WTC11 (cell line): ENCODE results near the gene UHRF1. TPM values are rescaled to one million over a fixed set of nuclear protein-coding genes. Genes with fewer than 3 reads are reported as not detected.

Experiments used
- ATAC-seq: fragments of 200-7000 bp; cut with Tn5 transposase; 2 replicates; pipeline ENCODE4 v1.10.0; 2021; ENCODE audit warnings: mild to moderate bottlenecking, moderate library complexity
- CTCF ChIA-PET: fragments of 300-600 bp; sonication (Branson Sonifier 250); formaldehyde crosslinking; loops from one replicate; lab custom pipeline; 2021; ENCODE audit warnings: antibody characterized with exemption; lab: Charles Lee
- POLR2A ChIA-PET: fragments of 350-600 bp; sonication (Branson Sonifier 250); formaldehyde crosslinking; loops from one replicate; lab custom pipeline; 2021; ENCODE audit warnings: antibody characterized with exemption; lab: Charles Lee
- DNase-seq: peaks from one replicate; pipeline ENCODE4 v3.0.0; 2021; ENCODE audit warnings: low spot score
- H3K27ac Mint-ChIP-seq: 2 replicates; pipeline ENCODE4 v1.8.0; 2021; ENCODE audit warnings: mixed read lengths
- H3K27me3 Mint-ChIP-seq: 2 replicates; pipeline ENCODE4 v1.8.0; 2021; ENCODE audit warnings: low read depth, mild to moderate bottlenecking, moderate library complexity, mixed read lengths
- H3K36me3 Mint-ChIP-seq: 2 replicates; pipeline ENCODE4 v1.8.0; 2021; ENCODE audit warnings: mixed read lengths
- H3K4me1 Mint-ChIP-seq: 2 replicates; pipeline ENCODE4 v1.8.0; 2022; ENCODE audit warnings: mixed read lengths
- H3K4me3 Mint-ChIP-seq: 2 replicates; pipeline ENCODE4 v1.8.0; 2021; ENCODE audit warnings: mild to moderate bottlenecking, moderate library complexity, mixed read lengths
- H3K9me3 Mint-ChIP-seq: 2 replicates; pipeline ENCODE4 v1.8.0; 2021; ENCODE audit warnings: mixed read lengths
- FOXK1 ChIP-seq: sonication (generic); formaldehyde crosslinking; IDR thresholded peaks from 2 replicates; pipeline ENCODE4 v1.8.0; 2022; ENCODE audit warnings: mild to moderate bottlenecking, moderate library complexity, missing genetic modification reagents
- GABPB1 ChIP-seq: sonication (generic); formaldehyde crosslinking; IDR thresholded peaks from 2 replicates; pipeline ENCODE4 v1.8.1; 2023; ENCODE audit warnings: mild to moderate bottlenecking, missing genetic modification reagents
- GRHL2 ChIP-seq: fragments of 250-450 bp; sonication (Bioruptor Pico); IDR thresholded peaks from 2 replicates; pipeline ENCODE4 v1.8.0; 2022; ENCODE audit warnings: mild to moderate bottlenecking, moderate library complexity; ENCODE audit not compliant: insufficient replicate concordance, severe bottlenecking
- GTF2I ChIP-seq: fragments of 250-450 bp; sonication (Bioruptor Pico); conservative IDR thresholded peaks from 2 replicates; pipeline ENCODE4 v1.4.0; 2021; ENCODE audit warnings: mild to moderate bottlenecking
- IRF2 ChIP-seq: sonication (generic); formaldehyde crosslinking; IDR thresholded peaks from 2 replicates; pipeline ENCODE4 v1.8.0; 2022; ENCODE audit warnings: low read depth, missing genetic modification reagents, borderline replicate concordance
- NFE2L1 ChIP-seq: sonication (generic); formaldehyde crosslinking; IDR thresholded peaks from 2 replicates; pipeline ENCODE4 v1.8.1; 2023; ENCODE audit warnings: missing genetic modification reagents
- SMAD4 ChIP-seq: sonication (generic); formaldehyde crosslinking; IDR thresholded peaks from 2 replicates; pipeline ENCODE4 v1.8.0; 2022; ENCODE audit warnings: mild to moderate bottlenecking, missing genetic modification reagents
- TP53 ChIP-seq: sonication (generic); formaldehyde crosslinking; IDR thresholded peaks from 2 replicates; pipeline ENCODE4 v1.8.1; 2023; ENCODE audit warnings: mild to moderate bottlenecking, missing genetic modification reagents
- ZNF219 ChIP-seq: sonication (generic); formaldehyde crosslinking; IDR thresholded peaks from 2 replicates; pipeline ENCODE4 v1.8.0; 2023; ENCODE audit warnings: missing genetic modification reagents, mild to moderate bottlenecking, borderline replicate concordance
- ZNF232 ChIP-seq: sonication (generic); formaldehyde crosslinking; IDR thresholded peaks from 2 replicates; pipeline ENCODE4 v1.8.0; 2022; ENCODE audit warnings: mild to moderate bottlenecking, missing genetic modification reagents
- total RNA-seq: library from RNA; stranded (reverse); gene quantifications from 3 replicates; pipeline ENCODE4 v1.2.3, GENCODE V29; 2021
- TF ChIP-seq, protein P1 (sequence below): sonication (generic); formaldehyde crosslinking; IDR thresholded peaks from 2 replicates; pipeline ENCODE4 v1.8.1; 2023; ENCODE audit warnings: mild to moderate bottlenecking, missing genetic modification reagents
- TF ChIP-seq, protein P2 (sequence below): sonication (generic); formaldehyde crosslinking; IDR thresholded peaks from 2 replicates; pipeline ENCODE4 v1.8.1; 2023; ENCODE audit warnings: mild to moderate bottlenecking, missing genetic modification reagents, moderate library complexity
- TF ChIP-seq, protein P3 (sequence below): sonication (generic); formaldehyde crosslinking; IDR thresholded peaks from 2 replicates; pipeline ENCODE4 v1.8.1; 2022; ENCODE audit warnings: mild to moderate bottlenecking, missing genetic modification reagents, moderate library complexity, borderline replicate concordance
- TF ChIP-seq, protein P4 (sequence below): sonication (generic); formaldehyde crosslinking; IDR thresholded peaks from 2 replicates; pipeline ENCODE4 v1.8.0; 2022; ENCODE audit warnings: mild to moderate bottlenecking, missing genetic modification reagents
- TF ChIP-seq, protein P5 (sequence below): sonication (generic); formaldehyde crosslinking; IDR thresholded peaks from 2 replicates; pipeline ENCODE4 v1.8.1; 2023; ENCODE audit warnings: mild to moderate bottlenecking, moderate library complexity, missing genetic modification reagents
- TF ChIP-seq, protein P6 (sequence below): sonication (generic); formaldehyde crosslinking; conservative IDR thresholded peaks from 2 replicates; pipeline ENCODE4 v1.8.1; 2023; ENCODE audit warnings: mild to moderate bottlenecking, low read depth, missing genetic modification reagents, moderate library complexity
- TF ChIP-seq, protein P7 (sequence below): sonication (generic); formaldehyde crosslinking; IDR thresholded peaks from 2 replicates; pipeline ENCODE4 v1.8.0; 2023; ENCODE audit warnings: missing genetic modification reagents
- TF ChIP-seq, protein P8 (sequence below): fragments of 250-450 bp; sonication (Bioruptor Pico); IDR thresholded peaks from 2 replicates; pipeline ENCODE4 v1.9.0; 2021; ENCODE audit warnings: mild to moderate bottlenecking

Gene UHRF1
- total RNA-seq, 1 experiment from 2014 or later: 42.5 TPM

DNA sequence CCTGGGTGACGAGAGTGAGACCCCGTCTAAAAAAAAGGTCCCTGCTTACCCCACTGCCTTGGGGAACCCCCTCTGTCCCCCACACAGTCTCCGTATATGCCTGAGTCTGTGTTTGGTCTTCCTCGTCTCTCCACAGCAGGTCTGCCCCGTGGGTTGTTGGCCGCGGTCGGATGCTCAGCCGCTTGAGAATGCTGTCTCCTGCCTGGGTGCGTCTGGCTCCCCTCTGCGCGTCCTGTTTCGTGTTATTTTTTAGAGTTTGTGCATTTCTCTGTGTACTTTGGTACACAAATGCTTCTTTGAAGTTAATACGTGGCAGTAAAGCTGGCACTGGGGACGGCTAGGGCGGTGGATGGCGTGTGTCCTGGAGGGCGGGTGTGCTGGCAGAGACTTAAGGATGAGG is 94.5 kb downstream of the UHRF1 start (continued):
- TF ChIP-seq, protein P1, sequence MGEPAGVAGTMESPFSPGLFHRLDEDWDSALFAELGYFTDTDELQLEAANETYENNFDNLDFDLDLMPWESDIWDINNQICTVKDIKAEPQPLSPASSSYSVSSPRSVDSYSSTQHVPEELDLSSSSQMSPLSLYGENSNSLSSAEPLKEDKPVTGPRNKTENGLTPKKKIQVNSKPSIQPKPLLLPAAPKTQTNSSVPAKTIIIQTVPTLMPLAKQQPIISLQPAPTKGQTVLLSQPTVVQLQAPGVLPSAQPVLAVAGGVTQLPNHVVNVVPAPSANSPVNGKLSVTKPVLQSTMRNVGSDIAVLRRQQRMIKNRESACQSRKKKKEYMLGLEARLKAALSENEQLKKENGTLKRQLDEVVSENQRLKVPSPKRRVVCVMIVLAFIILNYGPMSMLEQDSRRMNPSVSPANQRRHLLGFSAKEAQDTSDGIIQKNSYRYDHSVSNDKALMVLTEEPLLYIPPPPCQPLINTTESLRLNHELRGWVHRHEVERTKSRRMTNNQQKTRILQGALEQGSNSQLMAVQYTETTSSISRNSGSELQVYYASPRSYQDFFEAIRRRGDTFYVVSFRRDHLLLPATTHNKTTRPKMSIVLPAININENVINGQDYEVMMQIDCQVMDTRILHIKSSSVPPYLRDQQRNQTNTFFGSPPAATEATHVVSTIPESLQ (CRISPR knock-in tag): no peak
- TF ChIP-seq, protein P2, sequence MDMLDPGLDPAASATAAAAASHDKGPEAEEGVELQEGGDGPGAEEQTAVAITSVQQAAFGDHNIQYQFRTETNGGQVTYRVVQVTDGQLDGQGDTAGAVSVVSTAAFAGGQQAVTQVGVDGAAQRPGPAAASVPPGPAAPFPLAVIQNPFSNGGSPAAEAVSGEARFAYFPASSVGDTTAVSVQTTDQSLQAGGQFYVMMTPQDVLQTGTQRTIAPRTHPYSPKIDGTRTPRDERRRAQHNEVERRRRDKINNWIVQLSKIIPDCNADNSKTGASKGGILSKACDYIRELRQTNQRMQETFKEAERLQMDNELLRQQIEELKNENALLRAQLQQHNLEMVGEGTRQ (CRISPR knock-in tag): no peak
- no peak for TF ChIP-seq GABPB1 (CRISPR knock-in tag)

DNA sequence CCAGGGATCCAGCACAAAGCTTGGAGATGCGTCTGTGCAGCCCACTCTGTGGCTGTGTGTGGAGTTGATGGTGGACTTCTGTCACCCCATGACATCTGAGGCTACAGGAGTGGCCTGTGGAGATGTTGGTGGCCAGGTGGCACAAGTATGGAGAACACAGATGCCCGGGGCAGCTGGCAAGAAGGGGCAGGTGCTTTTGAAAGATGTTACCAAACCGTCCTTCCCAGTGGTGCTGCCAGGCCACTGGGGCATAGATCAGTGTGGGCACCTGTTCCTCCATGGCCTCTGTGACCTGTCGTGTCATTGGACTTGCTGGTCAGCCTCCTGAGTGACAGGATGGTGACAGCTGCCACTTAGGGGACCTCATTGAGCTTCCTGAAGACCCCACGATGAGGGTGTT is 95.8 kb downstream of the UHRF1 start:
- ATAC-seq: no peak
- DNase-seq: no peak
- no peak overlapping the region for H3K27ac Mint-ChIP-seq
- H3K27me3 Mint-ChIP-seq: no peaks in the 10 kb centered on the region
- peaks cover 13% of the 10 kb centered on the region for H3K9me3 Mint-ChIP-seq
- peaks cover 12% of the 10 kb centered on the region for H3K36me3 Mint-ChIP-seq
- TF ChIP-seq TP53 (CRISPR knock-in tag): no peak
- no peak for TF ChIP-seq FOXK1 (CRISPR knock-in tag)
- TF ChIP-seq, protein P3, sequence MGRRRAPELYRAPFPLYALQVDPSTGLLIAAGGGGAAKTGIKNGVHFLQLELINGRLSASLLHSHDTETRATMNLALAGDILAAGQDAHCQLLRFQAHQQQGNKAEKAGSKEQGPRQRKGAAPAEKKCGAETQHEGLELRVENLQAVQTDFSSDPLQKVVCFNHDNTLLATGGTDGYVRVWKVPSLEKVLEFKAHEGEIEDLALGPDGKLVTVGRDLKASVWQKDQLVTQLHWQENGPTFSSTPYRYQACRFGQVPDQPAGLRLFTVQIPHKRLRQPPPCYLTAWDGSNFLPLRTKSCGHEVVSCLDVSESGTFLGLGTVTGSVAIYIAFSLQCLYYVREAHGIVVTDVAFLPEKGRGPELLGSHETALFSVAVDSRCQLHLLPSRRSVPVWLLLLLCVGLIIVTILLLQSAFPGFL (CRISPR knock-in tag): no peak
- TF ChIP-seq, protein P4, sequence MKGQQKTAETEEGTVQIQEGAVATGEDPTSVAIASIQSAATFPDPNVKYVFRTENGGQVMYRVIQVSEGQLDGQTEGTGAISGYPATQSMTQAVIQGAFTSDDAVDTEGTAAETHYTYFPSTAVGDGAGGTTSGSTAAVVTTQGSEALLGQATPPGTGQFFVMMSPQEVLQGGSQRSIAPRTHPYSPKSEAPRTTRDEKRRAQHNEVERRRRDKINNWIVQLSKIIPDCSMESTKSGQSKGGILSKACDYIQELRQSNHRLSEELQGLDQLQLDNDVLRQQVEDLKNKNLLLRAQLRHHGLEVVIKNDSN (CRISPR knock-in tag): no peak
- TF ChIP-seq GRHL2: no peak
- TF ChIP-seq IRF2: no peak
- no peak for TF ChIP-seq ZNF219 (CRISPR knock-in tag)
- TF ChIP-seq, protein P5, sequence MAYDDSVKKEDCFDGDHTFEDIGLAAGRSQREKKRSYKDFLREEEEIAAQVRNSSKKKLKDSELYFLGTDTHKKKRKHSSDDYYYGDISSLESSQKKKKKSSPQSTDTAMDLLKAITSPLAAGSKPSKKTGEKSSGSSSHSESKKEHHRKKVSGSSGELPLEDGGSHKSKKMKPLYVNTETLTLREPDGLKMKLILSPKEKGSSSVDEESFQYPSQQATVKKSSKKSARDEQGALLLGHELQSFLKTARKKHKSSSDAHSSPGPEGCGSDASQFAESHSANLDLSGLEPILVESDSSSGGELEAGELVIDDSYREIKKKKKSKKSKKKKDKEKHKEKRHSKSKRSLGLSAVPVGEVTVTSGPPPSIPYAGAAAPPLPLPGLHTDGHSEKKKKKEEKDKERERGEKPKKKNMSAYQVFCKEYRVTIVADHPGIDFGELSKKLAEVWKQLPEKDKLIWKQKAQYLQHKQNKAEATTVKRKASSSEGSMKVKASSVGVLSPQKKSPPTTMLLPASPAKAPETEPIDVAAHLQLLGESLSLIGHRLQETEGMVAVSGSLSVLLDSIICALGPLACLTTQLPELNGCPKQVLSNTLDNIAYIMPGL (CRISPR knock-in tag): no peak
- TF ChIP-seq SMAD4 (CRISPR knock-in tag): no peak
- TF ChIP-seq, protein P6, sequence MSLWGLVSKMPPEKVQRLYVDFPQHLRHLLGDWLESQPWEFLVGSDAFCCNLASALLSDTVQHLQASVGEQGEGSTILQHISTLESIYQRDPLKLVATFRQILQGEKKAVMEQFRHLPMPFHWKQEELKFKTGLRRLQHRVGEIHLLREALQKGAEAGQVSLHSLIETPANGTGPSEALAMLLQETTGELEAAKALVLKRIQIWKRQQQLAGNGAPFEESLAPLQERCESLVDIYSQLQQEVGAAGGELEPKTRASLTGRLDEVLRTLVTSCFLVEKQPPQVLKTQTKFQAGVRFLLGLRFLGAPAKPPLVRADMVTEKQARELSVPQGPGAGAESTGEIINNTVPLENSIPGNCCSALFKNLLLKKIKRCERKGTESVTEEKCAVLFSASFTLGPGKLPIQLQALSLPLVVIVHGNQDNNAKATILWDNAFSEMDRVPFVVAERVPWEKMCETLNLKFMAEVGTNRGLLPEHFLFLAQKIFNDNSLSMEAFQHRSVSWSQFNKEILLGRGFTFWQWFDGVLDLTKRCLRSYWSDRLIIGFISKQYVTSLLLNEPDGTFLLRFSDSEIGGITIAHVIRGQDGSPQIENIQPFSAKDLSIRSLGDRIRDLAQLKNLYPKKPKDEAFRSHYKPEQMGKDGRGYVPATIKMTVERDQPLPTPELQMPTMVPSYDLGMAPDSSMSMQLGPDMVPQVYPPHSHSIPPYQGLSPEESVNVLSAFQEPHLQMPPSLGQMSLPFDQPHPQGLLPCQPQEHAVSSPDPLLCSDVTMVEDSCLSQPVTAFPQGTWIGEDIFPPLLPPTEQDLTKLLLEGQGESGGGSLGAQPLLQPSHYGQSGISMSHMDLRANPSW (CRISPR knock-in tag): no peak
- no peak for TF ChIP-seq ZNF232 (CRISPR knock-in tag)
- TF ChIP-seq, protein P7, sequence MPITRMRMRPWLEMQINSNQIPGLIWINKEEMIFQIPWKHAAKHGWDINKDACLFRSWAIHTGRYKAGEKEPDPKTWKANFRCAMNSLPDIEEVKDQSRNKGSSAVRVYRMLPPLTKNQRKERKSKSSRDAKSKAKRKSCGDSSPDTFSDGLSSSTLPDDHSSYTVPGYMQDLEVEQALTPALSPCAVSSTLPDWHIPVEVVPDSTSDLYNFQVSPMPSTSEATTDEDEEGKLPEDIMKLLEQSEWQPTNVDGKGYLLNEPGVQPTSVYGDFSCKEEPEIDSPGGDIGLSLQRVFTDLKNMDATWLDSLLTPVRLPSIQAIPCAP (CRISPR knock-in tag): no peak
- TF ChIP-seq, protein P8, sequence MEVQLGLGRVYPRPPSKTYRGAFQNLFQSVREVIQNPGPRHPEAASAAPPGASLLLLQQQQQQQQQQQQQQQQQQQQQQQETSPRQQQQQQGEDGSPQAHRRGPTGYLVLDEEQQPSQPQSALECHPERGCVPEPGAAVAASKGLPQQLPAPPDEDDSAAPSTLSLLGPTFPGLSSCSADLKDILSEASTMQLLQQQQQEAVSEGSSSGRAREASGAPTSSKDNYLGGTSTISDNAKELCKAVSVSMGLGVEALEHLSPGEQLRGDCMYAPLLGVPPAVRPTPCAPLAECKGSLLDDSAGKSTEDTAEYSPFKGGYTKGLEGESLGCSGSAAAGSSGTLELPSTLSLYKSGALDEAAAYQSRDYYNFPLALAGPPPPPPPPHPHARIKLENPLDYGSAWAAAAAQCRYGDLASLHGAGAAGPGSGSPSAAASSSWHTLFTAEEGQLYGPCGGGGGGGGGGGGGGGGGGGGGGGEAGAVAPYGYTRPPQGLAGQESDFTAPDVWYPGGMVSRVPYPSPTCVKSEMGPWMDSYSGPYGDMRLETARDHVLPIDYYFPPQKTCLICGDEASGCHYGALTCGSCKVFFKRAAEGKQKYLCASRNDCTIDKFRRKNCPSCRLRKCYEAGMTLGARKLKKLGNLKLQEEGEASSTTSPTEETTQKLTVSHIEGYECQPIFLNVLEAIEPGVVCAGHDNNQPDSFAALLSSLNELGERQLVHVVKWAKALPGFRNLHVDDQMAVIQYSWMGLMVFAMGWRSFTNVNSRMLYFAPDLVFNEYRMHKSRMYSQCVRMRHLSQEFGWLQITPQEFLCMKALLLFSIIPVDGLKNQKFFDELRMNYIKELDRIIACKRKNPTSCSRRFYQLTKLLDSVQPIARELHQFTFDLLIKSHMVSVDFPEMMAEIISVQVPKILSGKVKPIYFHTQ: no peak
- TF ChIP-seq GTF2I: no peak
- TF ChIP-seq GABPB1 (CRISPR knock-in tag): no peak
- no peak for TF ChIP-seq NFE2L1 (CRISPR knock-in tag)
- TF ChIP-seq, all 79 proteins: peak for 0
- H3K4me1 Mint-ChIP-seq: peaks cover 3% of the 10 kb centered on the region; the same call in 1 of the 2 replicates
- ChIA-PET CTCF (interaction anchor here (0.7 to 5.1 kb wide), 3 partner anchors 21 to 34 kb away, joined by 3 to 49 read pairs (median 12); no protein-coding TSS in a partner anchor), POLR2A (no interaction called here)
- H3K4me3 Mint-ChIP-seq: no peak overlapping the region
